Epithelial cell of esophagus (primary cell): ENCODE measurements around the gene SRSF6.
"Not testable (repeated sequence)": the region's sequence is repeated elsewhere in the genome, so short reads cannot be mapped to it uniquely, and the experiment has no call there.

ENCODE experiments used
- DNase-seq: peaks from one replicate; pipeline ENCODE4 v3.0.0; 2010; ENCODE audit warnings: low read depth
- H3K4me3 ChIP-seq: 2 replicates; pipeline ENCODE4 v1.5.1; 2011; ENCODE audit warnings: mild to moderate bottlenecking, low read length, control low read depth
- CTCF ChIP-seq: IDR thresholded peaks from 2 replicates; pipeline ENCODE4 v1.5.1; 2011; ENCODE audit warnings: low read depth, mild to moderate bottlenecking, low read length, control low read depth, inconsistent platforms; ENCODE audit not compliant: insufficient read depth; ENCODE audit errors: missing control alignments

SRSF6 gene

GRCh38 chr20:43457640-43458421 lies at the start of gene SRSF6:
Gene SRSF6, plus strand, starts transcription at chr20:43457896. Its CDS starts 138 bp downstream, at chr20:43458034.
- no peak for TF ChIP-seq CTCF
- peak within 1 kb of the TSS; percentile 87 for H3K4me3 ChIP-seq
- DNase-seq, result peak; percentile 91

GRCh38 chr20:43408848-43409576 lies 48.7 kb upstream of the SRSF6 start:
- no peak overlapping the region for H3K4me3 ChIP-seq
- DNase-seq, result peak; percentile 51
- TF ChIP-seq CTCF, result peak; percentile 53

GRCh38 chr20:43409577-43409913 lies 48.2 kb upstream of the SRSF6 start:
- no peak overlapping the region for H3K4me3 ChIP-seq
- DNase-seq, result no peak
- TF ChIP-seq CTCF, result no peak

- no peak for DNase-seq
- TF ChIP-seq CTCF, result no peak
- no peak overlapping the region for H3K4me3 ChIP-seq
These were observed 41.9 kb upstream of the SRSF6 start for GRCh38 chr20:43415661-43416430.

- no peak overlapping the region for H3K4me3 ChIP-seq
- no peak for TF ChIP-seq CTCF
- DNase-seq, result no peak
These were observed 41.0 kb upstream of the SRSF6 start for GRCh38 chr20:43416591-43417228.

GRCh38 chr20:43420192-43420591 lies 37.5 kb upstream of the SRSF6 start:
- TF ChIP-seq CTCF, result no peak
- no peak overlapping the region for H3K4me3 ChIP-seq
- DNase-seq, result no peak

- DNase-seq, H3K4me3 ChIP-seq: not testable (repeated sequence)
These were observed 36.8 kb upstream of the SRSF6 start for GRCh38 chr20:43420913-43421312.
